ENCODE measurements around the gene ZBTB46. TPM values are rescaled to one million over a fixed set of nuclear protein-coding genes. Genes with fewer than 3 reads are reported as not detected.

The ZBTB46 gene
- total and polyA plus RNA-seq, 10 of the 15 experiments (the other 5 are each of a cell fraction or from before 2014, with no cell fraction given), result 0.15 to 0.92 (median 0.34) TPM

DNA sequence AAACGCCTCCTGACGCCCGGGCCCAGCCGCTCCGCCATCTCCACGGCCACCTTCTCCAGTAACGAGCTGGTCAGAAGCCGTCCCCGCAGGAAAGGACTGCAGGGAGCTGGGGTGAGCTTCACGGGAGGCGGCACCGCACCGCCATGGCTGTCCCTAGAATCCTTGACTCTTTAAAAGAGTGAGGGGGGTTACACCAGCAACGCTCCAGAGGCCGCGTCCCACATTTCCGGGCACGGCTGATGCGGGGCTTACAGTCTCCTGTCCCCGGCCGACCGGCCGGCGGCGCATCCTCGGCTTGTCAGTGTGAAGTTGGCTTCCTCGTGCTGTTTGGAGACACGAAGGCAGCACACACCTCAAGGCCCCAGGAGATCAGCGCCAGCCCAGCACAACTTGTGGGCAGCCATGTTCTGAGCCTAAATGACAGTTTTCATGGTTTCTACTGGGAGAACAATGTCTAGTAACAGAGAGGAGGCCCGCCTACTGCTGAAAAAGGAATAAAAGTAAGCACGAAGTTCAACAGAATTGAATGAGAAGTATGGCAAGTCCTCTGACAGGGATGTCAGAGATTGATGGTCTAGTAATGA lies 61.1 kb downstream of the ZBTB46 start:
- BruUV-seq (replicated peaks), result no TSS peak

More for the DNA sequence above, 61.1 kb downstream of the ZBTB46 start:
- no peak for DNase-seq (ENCODE audit: low read depth, low spot score)
- ChIA-PET SMC1A (ENCODE audit: uncharacterized antibody, unreplicated experiment) (interaction anchor here (0.6 kb wide), 1 partner anchor 11 kb away, joined by 3 read pairs; no protein-coding TSS in a partner anchor), CTCF (no interaction called here), POLR2A (no interaction called here), RAD21 (ENCODE audit: unreplicated experiment) (no interaction called here)
- Histone ChIP-seq H3K4me2 (ENCODE audit: control insufficient read depth, insufficient read depth) (no peak overlapping the region), H2AFZ (ENCODE audit: control insufficient read depth, low read depth, low read length) (no peak overlapping the region), H3K9ac (ENCODE audit: control insufficient read depth, insufficient read depth, low read length) (no peak overlapping the region), H3K27me3 (replicated peaks in 1 of 2; ENCODE audit: control insufficient read depth in 2 of 2, insufficient read depth in 2 of 2, low read length in 1 of 2) (no peaks in the 10 kb centered on the region), H3K9me3 (replicated peaks; ENCODE audit: control insufficient read depth, insufficient read depth, low read length) (no peaks in the 10 kb centered on the region), H3K36me3 (ENCODE audit: control insufficient read depth in 2 of 2, insufficient read depth in 2 of 2, low read length in 1 of 2) (no peaks in the 10 kb centered on the region), H4K20me1 (ENCODE audit: control insufficient read depth, insufficient read depth) (no peaks in the 10 kb centered on the region), H3K79me2 (ENCODE audit: control insufficient read depth, insufficient read depth, low read length) (no peaks in the 10 kb centered on the region), H3K4me1 (ENCODE audit: control insufficient read depth, insufficient read depth, low read length) (no peaks in the 10 kb centered on the region), H3K27ac (ENCODE audit: control insufficient read depth, insufficient read depth) (no peak overlapping the region), H3K4me3 (no peak overlapping the region)
- no peak for TF ChIP-seq TCF3 (IDR thresholded peaks at IDR 0.05; ENCODE audit: borderline replicate concordance, insufficient read depth, low read depth, low read length)
- no peak for TF ChIP-seq PML (IDR thresholded peaks at IDR 0.05; ENCODE audit: low read length)
- no peak for TF ChIP-seq ESRRA (IDR thresholded peaks at IDR 0.05; ENCODE audit: low read length)
- TF ChIP-seq PAX8 (IDR thresholded peaks at IDR 0.05), result no peak
- no peak for TF ChIP-seq EP300 (IDR thresholded peaks at IDR 0.05; ENCODE audit: borderline replicate concordance in 1 of 2, control insufficient read depth in 1 of 2, low read depth in 2 of 2, low read length in 2 of 2)
- TF ChIP-seq, protein P1, sequence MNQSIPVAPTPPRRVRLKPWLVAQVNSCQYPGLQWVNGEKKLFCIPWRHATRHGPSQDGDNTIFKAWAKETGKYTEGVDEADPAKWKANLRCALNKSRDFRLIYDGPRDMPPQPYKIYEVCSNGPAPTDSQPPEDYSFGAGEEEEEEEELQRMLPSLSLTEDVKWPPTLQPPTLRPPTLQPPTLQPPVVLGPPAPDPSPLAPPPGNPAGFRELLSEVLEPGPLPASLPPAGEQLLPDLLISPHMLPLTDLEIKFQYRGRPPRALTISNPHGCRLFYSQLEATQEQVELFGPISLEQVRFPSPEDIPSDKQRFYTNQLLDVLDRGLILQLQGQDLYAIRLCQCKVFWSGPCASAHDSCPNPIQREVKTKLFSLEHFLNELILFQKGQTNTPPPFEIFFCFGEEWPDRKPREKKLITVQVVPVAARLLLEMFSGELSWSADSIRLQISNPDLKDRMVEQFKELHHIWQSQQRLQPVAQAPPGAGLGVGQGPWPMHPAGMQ (IDR thresholded peaks at IDR 0.05; ENCODE audit: borderline replicate concordance), result no peak
- no peak for TF ChIP-seq RFX5 (IDR thresholded peaks at IDR 0.05; ENCODE audit: low read depth, low read length)
- no peak for TF ChIP-seq TCF12 (IDR thresholded peaks at IDR 0.05; ENCODE audit: low read depth, low read length)
- no peak for TF ChIP-seq HDAC2 (IDR thresholded peaks at IDR 0.05)
- no peak for TF ChIP-seq TBL1XR1 (IDR thresholded peaks at IDR 0.05; ENCODE audit: low read depth, low read length)
- TF ChIP-seq YBX1 (IDR thresholded peaks at IDR 0.05), result no peak
- no peak for TF ChIP-seq KLF5 (IDR thresholded peaks at IDR 0.05; ENCODE audit: partially characterized antibody)
- no peak for TF ChIP-seq PKNOX1 (IDR thresholded peaks at IDR 0.05)
- no peak for TF ChIP-seq LARP7 (IDR thresholded peaks at IDR 0.05)
- no peak for TF ChIP-seq SREBF2 (IDR thresholded peaks at IDR 0.05; ENCODE audit: low read length)
- no peak for TF ChIP-seq NBN (IDR thresholded peaks at IDR 0.05)
- no peak for TF ChIP-seq KAT2A (conservative IDR thresholded peaks at IDR 0.05; ENCODE audit: control insufficient read depth, low read depth, low read length)
- TF ChIP-seq JUND (IDR thresholded peaks at IDR 0.05; ENCODE audit: low read depth, low read length), result no peak
- in situ Hi-C loops (cut with MboI), result no loop called here
- FAIRE-seq, result no peak
- no peak for ATAC-seq
- intact Hi-C loops (cut with micrococcal nuclease; ENCODE audit: unreplicated experiment), result no loop called here
- WGBS (ENCODE audit: insufficient coverage, insufficient replicate concordance, low lambda C conversion rate, missing lambda C conversion rate), result 79% methylated on average over 31 of the region's 31 CpGs

Data from GM12878 (cell line).